ENCODE measurements around the gene SLCO2B1. TPM values are rescaled to one million over a fixed set of nuclear protein-coding genes. Genes with fewer than 3 reads are reported as not detected.

The SLCO2B1 gene
- total and polyA plus RNA-seq, 2 of the 8 experiments (the other 6 are each of a cell fraction or from before 2014, with no cell fraction given): 0.03 TPM; not detected in 1

DNA sequence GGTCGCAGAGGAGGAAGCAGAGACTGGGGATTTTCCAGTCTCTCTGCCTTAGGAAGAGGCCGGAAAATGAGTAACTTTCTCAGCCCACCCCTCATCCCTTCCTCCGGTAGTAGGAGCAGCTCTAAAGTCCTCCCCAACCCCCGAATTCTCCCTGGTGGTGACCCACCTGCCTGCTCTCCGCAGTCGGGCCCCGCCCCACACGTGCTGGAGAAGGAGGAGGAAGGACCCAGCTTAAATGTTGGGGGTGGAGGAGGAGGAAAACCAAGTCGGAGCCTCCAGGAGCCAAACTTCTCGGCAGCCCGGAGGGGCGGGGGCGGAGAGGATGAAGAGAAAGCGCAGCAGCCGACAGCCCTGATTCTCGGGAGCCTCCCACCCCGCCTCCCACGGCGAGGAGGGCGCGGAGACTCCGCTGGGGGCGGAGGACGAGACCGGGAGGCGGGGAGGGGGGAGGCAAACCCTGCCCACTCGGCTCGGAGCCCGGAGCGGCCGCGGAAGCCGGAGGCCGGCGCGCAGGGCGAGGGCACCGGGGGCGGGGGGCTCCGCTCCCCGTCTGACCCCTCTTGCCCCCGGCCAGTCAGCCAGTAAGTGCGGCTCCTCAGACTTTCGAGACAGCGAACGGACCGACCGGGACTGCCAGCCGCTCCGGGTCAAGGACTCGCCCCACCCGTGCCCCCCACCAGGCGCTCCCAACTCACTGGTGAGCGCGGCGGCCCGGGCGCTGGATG, 89.6 kb downstream of the SLCO2B1 start, which contains the start of gene TPBGL:
TSS of gene TPBGL (plus strand) at position 464 of the 725 bp plus-strand sequence. CDS start 276 bp downstream, outside the sequence.
- no peak within 1 kb of the TSS for H3K14ac ChIP-seq (ENCODE audit: insufficient read length)
- no peak within 1 kb of the TSS for H2BK120ac ChIP-seq (replicated peaks; ENCODE audit: low read depth, low read length)
- no peak within 1 kb of the TSS for H3K27ac ChIP-seq (ENCODE audit: low read depth, low read length)
- peak within 1 kb of the TSS; percentile 27 to 63 (median 41) for H3K4me3 ChIP-seq (ENCODE audit: extremely low read depth in 1 of 4, insufficient read depth in 2 of 4, low read depth in 3 of 4, low read length in 4 of 4)
- H4K20me1 ChIP-seq (replicated peaks in 1 of 2; ENCODE audit: control insufficient read depth in 1 of 2, insufficient read depth in 2 of 2, low read length in 2 of 2): peaks cover 0 to 3% of the 10 kb centered on the region in 2 experiments
- H3K9me3 ChIP-seq (ENCODE audit: insufficient read depth in 2 of 2, low read depth in 1 of 2, low read length in 1 of 2): no peaks in the 10 kb centered on the region
- peaks cover 5 to 22% (median 13%) of the 10 kb centered on the region in 4 experiments for H3K4me1 ChIP-seq (replicated peaks in 1 of 4; ENCODE audit: control insufficient read depth in 3 of 4, insufficient read depth in 4 of 4, low read length in 3 of 4)
- H3K27me3 ChIP-seq (replicated peaks in 1 of 4; ENCODE audit: control insufficient read depth in 3 of 4, extremely low read depth in 1 of 4, insufficient read depth in 3 of 4, low read length in 3 of 4): peaks cover 24 to 50% (median 40%) of the 10 kb centered on the region in 4 experiments
- H2BK15ac ChIP-seq (ENCODE audit: low read length): no peak within 1 kb of the TSS; the same call in 1 of the 2 replicates
- H3K4me2 ChIP-seq (ENCODE audit: insufficient read depth in 1 of 2, low read depth in 2 of 2, low read length in 2 of 2): peak within 1 kb of the TSS; percentile 79 to 83
- H4K5ac ChIP-seq (ENCODE audit: insufficient read length, low read depth, low read length): no peak within 1 kb of the TSS
- no peak within 1 kb of the TSS for H2BK20ac ChIP-seq (ENCODE audit: low read length)
- 7% methylated on average over 18 of the region's 58 CpGs; no CpG with 5 or more reads in 1 of the 2 experiments for WGBS, 2 experiments (ENCODE audit: extremely low coverage in 1 of 2, insufficient coverage in 1 of 2, insufficient read length in 1 of 2, insufficient replicate concordance in 2 of 2, low coverage in 1 of 2, low lambda C conversion rate in 2 of 2, missing lambda C conversion rate in 1 of 2)
- H4K91ac ChIP-seq (replicated peaks; ENCODE audit: insufficient read length, low read length): no peak within 1 kb of the TSS
- peak within 1 kb of the TSS in 3 of 4 experiments; percentile 48 to 69 (median 67); a peak in 5 of 7 replicates for H3K9ac ChIP-seq (replicated peaks in 1 of 4; ENCODE audit: extremely low read depth in 1 of 4, low read depth in 3 of 4, low read length in 3 of 4)
- H3K56ac ChIP-seq (replicated peaks; ENCODE audit: insufficient read length, low read depth, low read length): no peak within 1 kb of the TSS
- peaks cover 12% of the 10 kb centered on the region; the same call in 1 of the 2 replicates for H3K23me2 ChIP-seq (ENCODE audit: low read depth, low read length)
- H3K79me2 ChIP-seq (ENCODE audit: control insufficient read depth in 1 of 2, insufficient read depth in 2 of 2, low read length in 2 of 2): no peaks in the 10 kb centered on the region
- ChIA-PET POLR2A (ENCODE audit: partially characterized antibody) (interaction anchor here (1.2 to 2.4 kb wide), 3 partner anchors 17 to 322 kb away, joined by 3 to 10 read pairs (median 3); partner anchors contain the start of gene NEU3), CTCF (ENCODE audit: partially characterized antibody) (interaction anchor here (0.7 to 45.7 kb wide), 18 partner anchors 2 to 218 kb away, joined by 3 to 952 read pairs (median 4); partner anchors contain the start of genes SLCO2B1 and TPBGL)
- no peak within 1 kb of the TSS for H2BK12ac ChIP-seq (ENCODE audit: low read depth, low read length)
- H3K23ac ChIP-seq (ENCODE audit: insufficient read length): no peak within 1 kb of the TSS
- H2AFZ ChIP-seq (ENCODE audit: low read length): peak within 1 kb of the TSS; percentile 34; the same call in 1 of the 2 replicates
- H3K36me3 ChIP-seq (ENCODE audit: control insufficient read depth in 2 of 4, insufficient read depth in 4 of 4, low read length in 3 of 4): no peaks in the 10 kb centered on the region
- no peak for FAIRE-seq
- DNase-seq (ENCODE audit: low read depth in 1 of 2, low spot score in 2 of 2): peak in 1 of 2 experiments; percentile 76
- H2AK5ac ChIP-seq (ENCODE audit: low read depth, low read length): no peak within 1 kb of the TSS
- H3K4ac ChIP-seq (replicated peaks; ENCODE audit: insufficient read length, low read depth, low read length): no peak within 1 kb of the TSS
- H3K79me1 ChIP-seq (ENCODE audit: low read depth, low read length): no peaks in the 10 kb centered on the region
- H2BK5ac ChIP-seq (ENCODE audit: low read depth, low read length): no peak within 1 kb of the TSS
- H4K8ac ChIP-seq (ENCODE audit: extremely low read depth, insufficient read depth, low read length): peak within 1 kb of the TSS; percentile 48; the same call in 1 of the 2 replicates
- H3K18ac ChIP-seq (ENCODE audit: extremely low read depth, low read length): peak within 1 kb of the TSS; percentile 40; the same call in 1 of the 2 replicates
- TF ChIP-seq, protein P1, sequence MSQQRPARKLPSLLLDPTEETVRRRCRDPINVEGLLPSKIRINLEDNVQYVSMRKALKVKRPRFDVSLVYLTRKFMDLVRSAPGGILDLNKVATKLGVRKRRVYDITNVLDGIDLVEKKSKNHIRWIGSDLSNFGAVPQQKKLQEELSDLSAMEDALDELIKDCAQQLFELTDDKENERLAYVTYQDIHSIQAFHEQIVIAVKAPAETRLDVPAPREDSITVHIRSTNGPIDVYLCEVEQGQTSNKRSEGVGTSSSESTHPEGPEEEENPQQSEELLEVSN (IDR thresholded peaks at IDR 0.05): peak; percentile 56; the same call in 1 of the 2 replicates
- TF ChIP-seq ASH2L (IDR thresholded peaks at IDR 0.05; ENCODE audit: low read length) (peak; percentile 21), CEBPB (IDR thresholded peaks at IDR 0.05; ENCODE audit: low read depth, low read length) (no peak), CTBP2 (IDR thresholded peaks at IDR 0.05; ENCODE audit: borderline replicate concordance, insufficient read depth, insufficient read length, low read length) (peak; percentile 15), TBP (IDR thresholded peaks at IDR 0.05; ENCODE audit: low read depth, low read length) (no peak), EZH2 (IDR thresholded peaks at IDR 0.05; ENCODE audit: low read depth, low read length, severe bottlenecking) (peak; percentile 35), KDM1A (IDR thresholded peaks at IDR 0.05; ENCODE audit: borderline replicate concordance, low read length) (no peak), SIRT6 (IDR thresholded peaks at IDR 0.05; ENCODE audit: low read length) (no peak), SUZ12 (IDR thresholded peaks at IDR 0.05; ENCODE audit: low read length) (peak; percentile 33; the same call in 1 of the 2 replicates), SP2 (IDR thresholded peaks at IDR 0.05; ENCODE audit: low read length) (no peak)
- TF ChIP-seq, protein P2, sequence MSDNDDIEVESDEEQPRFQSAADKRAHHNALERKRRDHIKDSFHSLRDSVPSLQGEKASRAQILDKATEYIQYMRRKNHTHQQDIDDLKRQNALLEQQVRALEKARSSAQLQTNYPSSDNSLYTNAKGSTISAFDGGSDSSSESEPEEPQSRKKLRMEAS (IDR thresholded peaks at IDR 0.05): peak; percentile 85

Measured in H1 (cell line).